Measurements from ENCODE around the gene ANKRD22.

The ANKRD22 gene

DNA sequence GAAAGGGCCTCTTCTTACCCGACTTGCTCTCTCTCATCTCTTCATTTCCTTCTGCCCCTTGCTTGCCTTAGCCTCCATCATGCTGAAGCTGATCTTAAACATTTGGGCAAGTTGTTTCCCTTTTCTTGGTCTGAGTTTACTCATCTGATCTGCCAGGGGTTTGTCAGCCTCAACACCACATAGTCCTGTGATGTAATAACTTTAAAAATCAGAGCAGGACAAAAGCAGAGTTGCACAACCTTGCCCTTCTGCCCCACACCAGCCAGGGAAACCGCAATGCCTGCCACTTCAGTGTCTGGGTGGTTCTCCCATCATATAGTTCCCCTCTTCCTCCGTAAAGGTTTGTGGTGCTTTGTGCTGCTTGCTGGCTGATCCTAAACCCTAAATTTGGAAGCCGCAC lies 59.0 kb downstream of the ANKRD22 start:
- DNase-seq = no peak

DNA sequence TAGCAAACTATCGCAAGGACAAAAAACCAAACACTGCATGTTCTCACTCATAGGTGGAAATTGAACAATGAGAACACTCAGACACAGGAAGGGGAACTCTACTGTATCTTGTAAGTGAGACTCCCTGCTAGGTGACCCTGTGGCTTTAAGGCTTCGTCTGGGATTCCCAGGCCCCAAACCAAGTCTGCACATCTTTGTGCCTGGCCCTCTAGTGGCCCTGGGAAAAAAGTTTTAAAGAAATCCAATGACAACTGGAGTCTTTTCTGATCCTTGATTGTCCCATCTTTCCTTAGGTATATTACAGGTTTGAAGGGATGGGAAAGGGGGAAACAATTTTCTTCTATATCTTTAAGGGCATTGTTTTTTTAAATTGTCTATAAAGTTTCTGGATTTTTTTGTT lies 59.7 kb downstream of the ANKRD22 start:
- peak; percentile 31 for DNase-seq

DNA sequence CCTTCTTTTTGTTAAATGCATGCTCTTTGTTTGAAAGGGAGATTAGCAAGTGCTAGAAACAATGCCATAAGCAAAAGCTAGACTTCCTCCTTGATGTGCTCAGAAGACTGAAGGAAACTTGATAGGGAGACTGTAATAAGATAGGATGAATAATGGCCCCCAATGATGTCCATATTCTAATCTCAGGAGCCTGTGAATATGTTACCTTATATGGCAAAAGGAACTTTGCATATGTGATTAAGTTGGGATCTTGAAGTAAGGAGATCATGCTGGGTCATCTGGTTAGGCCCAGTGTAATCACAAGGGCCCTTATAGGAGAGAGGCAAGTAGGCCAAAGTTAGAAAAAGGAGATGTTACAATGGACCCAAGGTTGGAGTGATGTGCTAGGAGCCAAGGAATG lies 62.7 kb downstream of the ANKRD22 start:
- no peak for DNase-seq

DNA sequence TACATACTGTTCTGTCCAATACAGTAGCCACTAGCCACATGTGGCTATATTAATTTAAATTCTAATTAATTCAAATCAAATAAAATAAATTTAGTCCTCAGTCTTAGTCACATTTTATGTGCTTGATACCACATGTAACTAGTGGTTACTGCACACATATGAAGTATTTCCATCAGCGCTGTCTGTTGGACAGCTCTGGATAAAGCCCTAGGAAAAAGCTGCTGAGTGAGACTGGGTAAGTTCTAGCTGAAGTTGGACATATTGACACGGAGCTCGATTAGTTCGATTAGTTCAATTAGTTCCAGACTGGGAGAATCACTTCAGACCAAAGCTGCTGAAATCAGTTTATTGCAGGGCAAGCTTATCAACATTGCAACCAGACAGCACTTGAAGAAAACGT lies 64.2 kb downstream of the ANKRD22 start:
- DNase-seq = no peak

DNA sequence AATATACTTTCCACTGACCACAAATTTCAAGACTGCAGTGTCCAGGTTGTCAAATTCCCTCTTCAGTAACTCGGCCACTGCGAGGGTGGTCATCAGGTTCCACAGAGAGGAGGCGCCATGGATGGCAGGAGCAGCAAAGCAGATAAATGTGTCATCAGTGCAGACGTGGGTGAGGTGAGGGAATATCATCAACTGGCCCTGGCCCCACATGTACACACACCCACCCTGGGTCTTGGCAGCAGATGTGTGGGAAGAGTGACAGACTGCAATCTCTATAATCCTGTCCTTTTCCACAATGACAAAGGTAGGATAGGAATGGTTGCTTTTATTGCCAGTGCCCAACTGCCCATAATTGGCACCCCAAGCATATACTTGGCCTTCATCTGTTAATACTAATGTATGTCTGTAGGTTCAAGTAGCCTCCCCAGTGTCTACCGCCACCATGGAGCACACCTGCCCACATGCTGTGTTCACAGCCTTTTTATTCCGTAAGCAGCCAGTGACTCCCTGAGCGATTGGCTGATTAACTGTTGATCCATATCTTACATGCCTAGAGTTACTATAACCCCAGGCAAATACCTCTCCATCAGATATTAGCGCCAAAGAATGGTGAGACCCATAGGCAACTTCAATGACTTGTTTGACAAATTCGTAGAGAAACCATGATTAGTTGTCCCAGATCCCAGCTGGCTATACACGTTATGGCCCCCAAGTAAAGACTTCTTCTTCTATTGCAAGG lies 65.4 kb downstream of the ANKRD22 start:
- DNase-seq = no peak

DNA sequence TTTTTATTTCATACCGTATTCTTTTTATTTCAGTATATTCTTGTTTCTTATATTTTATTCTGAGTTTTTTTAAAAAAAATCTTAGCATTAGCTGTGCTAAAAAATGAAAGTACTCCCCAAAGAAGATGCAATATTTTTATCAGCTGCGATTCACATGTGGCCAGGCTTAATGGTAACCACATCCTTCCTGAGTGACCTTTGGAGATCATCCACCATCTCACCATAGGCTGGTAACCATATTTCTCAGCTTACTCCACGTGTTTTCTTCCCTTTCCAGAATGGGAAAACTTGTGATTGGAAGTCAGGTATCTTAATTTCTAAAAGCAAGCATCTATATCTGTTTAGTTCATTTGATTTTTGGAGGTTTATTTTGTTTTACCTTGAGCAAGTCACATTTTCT lies 67.9 kb downstream of the ANKRD22 start:
- no peak for DNase-seq

DNA sequence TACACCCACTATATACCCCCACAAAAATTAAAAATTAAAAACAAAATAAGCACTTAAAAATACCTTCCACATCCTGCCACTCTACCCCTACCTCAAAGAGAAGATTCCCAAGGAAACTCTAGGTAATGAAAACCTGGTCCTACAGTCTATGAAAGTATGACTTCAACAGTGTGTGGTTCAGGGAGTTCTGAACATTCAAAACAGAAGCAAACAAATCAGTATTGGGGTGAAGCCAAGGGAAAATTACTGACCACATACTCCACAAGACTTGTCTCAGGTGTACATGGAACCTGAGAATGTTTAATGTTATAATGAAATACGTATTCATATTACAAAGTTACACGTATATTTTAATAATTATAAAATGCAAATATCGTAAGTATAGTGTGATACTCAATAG lies 69.4 kb downstream of the ANKRD22 start:
- no peak for DNase-seq

DNA sequence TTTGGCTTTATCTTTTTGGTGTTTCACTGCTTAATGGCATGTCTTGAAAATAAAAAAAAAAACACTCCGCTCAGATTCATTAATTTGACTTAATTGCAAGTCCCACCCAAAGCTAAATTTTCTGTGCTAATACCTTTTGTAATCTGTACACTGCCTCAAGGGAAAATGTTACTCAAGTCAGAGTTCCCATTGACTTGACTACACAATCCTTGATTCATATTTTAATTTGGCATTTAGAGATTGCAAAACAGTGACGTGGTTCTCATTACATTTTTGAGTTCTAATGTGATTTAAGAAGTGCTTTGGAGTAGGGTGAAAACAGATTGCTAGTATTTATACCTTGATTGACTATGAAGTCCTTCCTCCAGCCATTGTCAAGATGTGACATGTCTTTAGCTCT lies 70.4 kb downstream of the ANKRD22 start:
- DNase-seq = no peak
